Neural progenitor cell (in vitro differentiated cells): Measurements from ENCODE around the gene PLEKHA1.

Experiments
- CTCF ChIP-seq: fragments of 200-600 bp; sonication (generic); IDR thresholded peaks from 2 replicates; pipeline ENCODE4 v1.5.1; 2017; ENCODE audit warnings: antibody characterized with exemption, mild to moderate bottlenecking
- EZH2 ChIP-seq: fragments of 200-600 bp; sonication (generic); IDR thresholded peaks from 2 replicates; pipeline ENCODE4 v1.6.1; 2017; ENCODE audit warnings: antibody characterized with exemption, mild to moderate bottlenecking, moderate library complexity
- EZH2phosphoT487 ChIP-seq: fragments of 200-600 bp; sonication (generic); IDR thresholded peaks from 2 replicates; pipeline ENCODE4 v1.6.1; 2017; ENCODE audit warnings: antibody characterized with exemption

GRCh38 chr10:122417667-122418066 lies 43.2 kb downstream of the PLEKHA1 start:
- no peak for TF ChIP-seq CTCF
- TF ChIP-seq EZH2 = no peak
- TF ChIP-seq EZH2phosphoT487 = no peak
